Measurements from ENCODE around the gene EYS.

EYS gene

GRCh38 chr6:64213697-64214096, 1493.3 kb downstream of the EYS start:
- DNase-seq = no peak

GRCh38 chr6:64197246-64197645, 1509.8 kb downstream of the EYS start:
- no peak for DNase-seq

GRCh38 chr6:64186592-64186991, 1520.4 kb downstream of the EYS start:
- no peak for DNase-seq

GRCh38 chr6:64185621-64186020, 1521.4 kb downstream of the EYS start:
- no peak for DNase-seq

GRCh38 chr6:64175296-64175695, 1531.7 kb downstream of the EYS start:
- DNase-seq = no peak

- DNase-seq = no peak
Measured at GRCh38 chr6:64170316-64170715, 1536.7 kb downstream of the EYS start.

- no peak for DNase-seq
Measured at GRCh38 chr6:64160486-64160885, 1546.5 kb downstream of the EYS start.

- no peak for DNase-seq
Measured at GRCh38 chr6:64155063-64155462, 1552.0 kb downstream of the EYS start.

GRCh38 chr6:64146876-64147275, 1560.2 kb downstream of the EYS start:
- no peak for DNase-seq

GRCh38 chr6:64146094-64146493, 1560.9 kb downstream of the EYS start:
- no peak for DNase-seq

- DNase-seq = no peak
Measured at GRCh38 chr6:64145658-64146057, 1561.4 kb downstream of the EYS start.

GRCh38 chr6:64143101-64143500, 1563.9 kb downstream of the EYS start:
- DNase-seq = no peak

- no peak for DNase-seq
Measured at GRCh38 chr6:64141680-64142079, 1565.3 kb downstream of the EYS start.

GRCh38 chr6:64128301-64129024, 1578.6 kb downstream of the EYS start:
- no peak for DNase-seq

- DNase-seq = no peak
Measured at GRCh38 chr6:64123761-64124633, 1583.0 kb downstream of the EYS start.

GRCh38 chr6:64122712-64123375, 1584.2 kb downstream of the EYS start:
- DNase-seq = no peak

- no peak for DNase-seq
Measured at GRCh38 chr6:64121011-64121565, 1585.9 kb downstream of the EYS start.

- DNase-seq = no peak
Measured at GRCh38 chr6:64113704-64114103, 1593.3 kb downstream of the EYS start.

GRCh38 chr6:64104051-64104450, 1603.0 kb downstream of the EYS start:
- DNase-seq = no peak

- DNase-seq = no peak
Measured at GRCh38 chr6:64103480-64103879, 1603.5 kb downstream of the EYS start.

- no peak for DNase-seq
Measured at GRCh38 chr6:64100702-64101303, 1606.2 kb downstream of the EYS start.

- DNase-seq = no peak
Measured at GRCh38 chr6:64090352-64090751, 1616.7 kb downstream of the EYS start.

- no peak for DNase-seq
Measured at GRCh38 chr6:64085126-64085525, 1621.9 kb downstream of the EYS start.
